Caco-2 (cell line): ENCODE results near the gene DPT. TPM values are rescaled to one million over a fixed set of nuclear protein-coding genes. Genes with fewer than 3 reads are reported as not detected.

Experiments used
- BruUV-seq: library from RNA; stranded (reverse); fragments of 400-500 nt; replicated peaks from 2 replicates; lab custom pipeline; 2021; lab: Mats Ljungman, UMichigan
- CTCF ChIA-PET: fragments of 300-600 bp; sonication (Branson Sonifier 250); formaldehyde crosslinking; loops from one replicate; lab custom pipeline; 2022; ENCODE audit warnings: antibody characterized with exemption; lab: Charles Lee
- POLR2A ChIA-PET: fragments of 300-600 bp; sonication (Branson Sonifier 250); formaldehyde crosslinking; loops from one replicate; lab custom pipeline; 2022; ENCODE audit warnings: antibody characterized with exemption; lab: Charles Lee
- DNase-seq, 2 experiments: peaks; one replicate each; pipeline versions ENCODE4 v3.0.0 to v3.0.0-alpha.2; 2020 to 2022
- H3K27me3 ChIP-seq: replicated peaks from 2 replicates; pipeline ENCODE4 v1.6.0; 2011; ENCODE audit warnings: low read length; ENCODE audit not compliant: control insufficient read depth, insufficient read depth
- H3K36me3 ChIP-seq: 2 replicates; pipeline ENCODE4 v1.5.1; 2011; ENCODE audit warnings: low read length; ENCODE audit not compliant: control insufficient read depth, insufficient read depth
- H3K4me1 ChIP-seq: fragments of 250-450 bp; sonication (Bioruptor Pico); 2 replicates; pipeline ENCODE4 v1.5.1; 2020; ENCODE audit warnings: mild to moderate bottlenecking
- H3K4me3 ChIP-seq: 2 replicates; pipeline ENCODE4 v1.5.1; 2011; ENCODE audit warnings: low read depth, mild to moderate bottlenecking, control low read depth, low read length
- H3K9me3 ChIP-seq: fragments of 250-450 bp; sonication (Bioruptor Pico); 2 replicates; pipeline ENCODE4 v1.5.1; 2020; ENCODE audit warnings: mild to moderate bottlenecking, moderate library complexity
- H3K27ac Mint-ChIP-seq: one replicate; pipeline ENCODE4 v1.8.0; 2022; ENCODE audit warnings: mixed read lengths; ENCODE audit not compliant: unreplicated experiment
- H3K27me3 Mint-ChIP-seq: one replicate; pipeline ENCODE4 v1.8.0; 2022; ENCODE audit warnings: mixed read lengths; ENCODE audit not compliant: insufficient read depth, unreplicated experiment
- H3K36me3 Mint-ChIP-seq: one replicate; pipeline ENCODE4 v1.8.0; 2022; ENCODE audit warnings: mild to moderate bottlenecking, mixed read lengths; ENCODE audit not compliant: insufficient read depth, unreplicated experiment
- H3K4me1 Mint-ChIP-seq: one replicate; pipeline ENCODE4 v1.8.0; 2022; ENCODE audit warnings: low read depth, mixed read lengths; ENCODE audit not compliant: unreplicated experiment
- H3K4me3 Mint-ChIP-seq: one replicate; pipeline ENCODE4 v1.8.0; 2022; ENCODE audit warnings: mild to moderate bottlenecking, moderate library complexity, mixed read lengths; ENCODE audit not compliant: unreplicated experiment
- H3K9me3 Mint-ChIP-seq: one replicate; pipeline ENCODE4 v1.8.0; 2022; ENCODE audit warnings: mixed read lengths; ENCODE audit not compliant: unreplicated experiment
- intact Hi-C: fragments of 100-400 bp; cut with micrococcal nuclease; formaldehyde crosslinking; loops from one replicate; pipeline ENCODE4 v1.10.0; 2022; ENCODE audit not compliant: unreplicated experiment
- total RNA-seq: library from RNA; stranded (reverse); gene quantifications from 2 replicates; pipeline ENCODE4 v1.2.3, GENCODE V29; 2022
- TF ChIP-seq, protein P1 (sequence below), 2 experiments: fragments of 200-600 bp in 1 of 2; IDR thresholded peaks; 1 replicate in 1 of 2; 2 replicates in 1 of 2; pipeline versions ENCODE4 v1.5.1 to v1.8.0; 2011 to 2022; ENCODE audit warnings: antibody characterized with exemption in 1 of 2, control low read depth in 1 of 2, inconsistent platforms in 1 of 2, low read depth in 1 of 2, low read length in 1 of 2, mild to moderate bottlenecking in 1 of 2, moderate library complexity in 1 of 2; ENCODE audit not compliant: insufficient read depth in 1 of 2, severe bottlenecking in 1 of 2, unreplicated experiment in 1 of 2

DPT gene
- total RNA-seq, 1 experiment from 2014 or later = not detected

DNA sequence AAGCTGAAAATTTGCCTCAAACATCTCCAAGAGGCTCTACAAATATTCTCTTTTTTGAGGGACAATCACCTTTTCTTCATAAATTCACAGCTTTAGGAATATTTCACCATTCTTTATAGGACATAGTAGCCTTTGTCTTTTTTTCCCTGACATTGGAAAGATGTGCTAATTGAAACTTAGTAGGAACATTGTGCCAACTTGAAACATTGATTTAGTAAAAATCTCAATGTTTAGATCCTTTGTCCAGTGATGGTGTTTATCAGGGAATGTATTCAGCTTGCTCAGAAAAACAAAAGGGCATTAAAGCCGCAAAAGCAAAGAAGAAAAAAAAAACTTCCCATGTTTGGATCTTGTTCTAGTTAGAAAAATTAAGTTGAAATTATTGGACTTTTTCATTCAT is 52.1 kb downstream of the DPT start:
- Mint-ChIP-seq H3K36me3 (no peaks in the 10 kb centered on the region), H3K27me3 (no peaks in the 10 kb centered on the region), H3K27ac (no peak overlapping the region), H3K9me3 (peaks cover 14% of the 10 kb centered on the region), H3K4me3 (no peak overlapping the region), H3K4me1 (no peaks in the 10 kb centered on the region)
- no peaks in the 10 kb centered on the region for H3K4me1 ChIP-seq
- H3K27me3 ChIP-seq = no peaks in the 10 kb centered on the region
- H3K36me3 ChIP-seq = no peaks in the 10 kb centered on the region
- no peak overlapping the region for H3K4me3 ChIP-seq
- BruUV-seq = no TSS peak
- no peak for DNase-seq
- intact Hi-C loops = no loop called here
- POLR2A ChIA-PET = no interaction called here
- TF ChIP-seq, protein P1, sequence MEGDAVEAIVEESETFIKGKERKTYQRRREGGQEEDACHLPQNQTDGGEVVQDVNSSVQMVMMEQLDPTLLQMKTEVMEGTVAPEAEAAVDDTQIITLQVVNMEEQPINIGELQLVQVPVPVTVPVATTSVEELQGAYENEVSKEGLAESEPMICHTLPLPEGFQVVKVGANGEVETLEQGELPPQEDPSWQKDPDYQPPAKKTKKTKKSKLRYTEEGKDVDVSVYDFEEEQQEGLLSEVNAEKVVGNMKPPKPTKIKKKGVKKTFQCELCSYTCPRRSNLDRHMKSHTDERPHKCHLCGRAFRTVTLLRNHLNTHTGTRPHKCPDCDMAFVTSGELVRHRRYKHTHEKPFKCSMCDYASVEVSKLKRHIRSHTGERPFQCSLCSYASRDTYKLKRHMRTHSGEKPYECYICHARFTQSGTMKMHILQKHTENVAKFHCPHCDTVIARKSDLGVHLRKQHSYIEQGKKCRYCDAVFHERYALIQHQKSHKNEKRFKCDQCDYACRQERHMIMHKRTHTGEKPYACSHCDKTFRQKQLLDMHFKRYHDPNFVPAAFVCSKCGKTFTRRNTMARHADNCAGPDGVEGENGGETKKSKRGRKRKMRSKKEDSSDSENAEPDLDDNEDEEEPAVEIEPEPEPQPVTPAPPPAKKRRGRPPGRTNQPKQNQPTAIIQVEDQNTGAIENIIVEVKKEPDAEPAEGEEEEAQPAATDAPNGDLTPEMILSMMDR (IDR thresholded peaks at IDR 0.05; ENCODE audit: insufficient read depth in 1 of 2, low read depth in 1 of 2, low read length in 1 of 2, severe bottlenecking in 1 of 2, unreplicated experiment in 1 of 2) = no peak
- no peaks in the 10 kb centered on the region for H3K9me3 ChIP-seq
- CTCF ChIA-PET = no interaction called here

DNA sequence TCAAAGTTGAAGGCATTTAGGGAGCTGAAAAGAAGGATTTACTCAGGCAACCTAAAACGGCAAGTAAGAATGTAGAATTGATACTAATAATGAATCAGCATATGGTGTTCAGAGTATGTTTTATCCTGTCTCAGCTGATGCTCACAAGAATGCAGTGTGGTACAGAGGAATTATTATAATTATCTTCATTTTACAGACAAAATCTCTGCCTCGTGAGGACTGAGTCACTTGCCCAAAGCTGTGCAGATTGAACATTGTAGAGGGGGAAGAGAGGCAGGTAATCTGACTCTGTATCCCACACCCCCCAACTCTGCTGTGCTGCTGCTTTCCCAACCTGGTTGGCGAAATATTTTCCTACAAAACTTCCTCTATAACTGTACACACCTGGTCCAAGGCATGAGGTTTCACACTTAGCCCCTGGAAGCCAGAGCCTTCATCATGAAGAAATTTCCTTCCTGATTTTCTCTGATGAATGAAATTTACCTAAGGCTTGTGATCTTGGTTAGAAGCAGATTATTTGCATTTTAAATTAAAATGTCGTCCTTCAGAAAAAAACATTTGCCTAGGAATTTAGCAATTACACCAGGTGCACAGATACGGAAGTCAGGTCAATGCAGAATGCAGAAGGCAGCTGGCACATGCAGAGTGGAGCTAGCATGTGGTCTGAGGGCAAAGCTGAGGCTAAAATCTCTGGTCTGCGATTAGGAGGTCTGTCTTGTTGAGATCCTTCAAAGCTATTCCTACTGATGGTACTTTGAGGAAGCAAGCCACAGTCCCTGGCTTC is 52.8 kb downstream of the DPT start:
- Mint-ChIP-seq H3K9me3 (peaks cover 15% of the 10 kb centered on the region), H3K27me3 (no peaks in the 10 kb centered on the region)
- BruUV-seq = no TSS peak

DNA sequence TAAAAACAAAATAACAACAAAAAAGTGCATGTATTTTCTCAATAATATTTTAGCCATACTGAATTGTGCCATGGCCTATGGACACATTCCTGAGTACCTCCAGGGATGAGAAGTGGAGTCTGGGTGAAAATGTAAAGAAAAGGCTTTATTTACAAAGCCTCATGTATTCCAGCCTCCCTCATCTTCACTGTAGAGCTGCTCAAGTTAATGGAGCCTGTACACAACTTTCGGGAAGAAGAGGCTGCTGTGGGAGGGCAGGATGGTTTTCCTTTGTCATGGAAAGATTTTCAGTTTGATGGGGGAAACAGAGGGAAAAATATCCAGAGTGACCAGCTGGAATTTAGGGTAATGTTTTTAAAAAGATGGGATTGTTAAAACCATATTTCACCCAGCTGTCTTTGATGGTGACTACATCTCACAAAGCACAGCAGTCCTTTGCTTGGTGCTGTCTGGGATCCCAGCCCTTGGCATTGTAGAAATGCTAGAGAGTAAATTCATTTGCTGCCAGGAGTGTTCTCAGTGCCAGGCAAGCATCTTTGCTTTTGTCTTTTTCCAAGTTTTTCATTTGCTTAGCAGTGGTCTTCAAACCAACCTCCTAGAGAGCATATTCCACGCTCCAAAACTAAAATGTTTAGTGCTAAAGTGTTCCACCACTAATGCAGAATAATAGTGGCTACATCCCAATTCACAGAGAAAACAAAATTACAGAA is 54.9 kb downstream of the DPT start:
- TF ChIP-seq, protein P1 (IDR thresholded peaks at IDR 0.05; ENCODE audit: insufficient read depth in 1 of 2, low read depth in 1 of 2, low read length in 1 of 2, severe bottlenecking in 1 of 2, unreplicated experiment in 1 of 2) = no peak
- no peaks in the 10 kb centered on the region for H3K27me3 Mint-ChIP-seq
- Histone ChIP-seq H3K4me3 (no peak overlapping the region), H3K9me3 (no peaks in the 10 kb centered on the region), H3K4me1 (no peaks in the 10 kb centered on the region), H3K36me3 (no peaks in the 10 kb centered on the region), H3K27me3 (no peaks in the 10 kb centered on the region)
- H3K4me1 Mint-ChIP-seq = no peaks in the 10 kb centered on the region
- peaks cover 23% of the 10 kb centered on the region for H3K9me3 Mint-ChIP-seq
- no TSS peak for BruUV-seq
- H3K27ac Mint-ChIP-seq = no peak overlapping the region
- ChIA-PET POLR2A (interaction anchor here (0.6 kb wide), 1 partner anchor 703 kb away, joined by 3 read pairs; no protein-coding TSS in a partner anchor), CTCF (no interaction called here)
- H3K36me3 Mint-ChIP-seq = no peaks in the 10 kb centered on the region
- intact Hi-C loops = no loop called here
- H3K4me3 Mint-ChIP-seq = no peak overlapping the region
- no peak for DNase-seq

More for the DNA sequence above, 52.8 kb downstream of the DPT start:
- DNase-seq = no peak
- Histone ChIP-seq H3K4me3 (no peak overlapping the region), H3K27me3 (no peaks in the 10 kb centered on the region), H3K36me3 (no peaks in the 10 kb centered on the region), H3K4me1 (no peaks in the 10 kb centered on the region), H3K9me3 (no peaks in the 10 kb centered on the region)
- no peak overlapping the region for H3K27ac Mint-ChIP-seq
- CTCF ChIA-PET = no interaction called here
- TF ChIP-seq, protein P1 (IDR thresholded peaks at IDR 0.05; ENCODE audit: insufficient read depth in 1 of 2, low read depth in 1 of 2, low read length in 1 of 2, severe bottlenecking in 1 of 2, unreplicated experiment in 1 of 2) = no peak
- H3K4me3 Mint-ChIP-seq = no peak overlapping the region
- H3K4me1 Mint-ChIP-seq = no peaks in the 10 kb centered on the region
- no peaks in the 10 kb centered on the region for H3K36me3 Mint-ChIP-seq
- POLR2A ChIA-PET = no interaction called here
- intact Hi-C loops = no loop called here
